ENCODE results near the gene TENM4.

- no peak for TF ChIP-seq POLR2A (IDR thresholded peaks at IDR 0.05)
- TF ChIP-seq POLR2AphosphoS5 (IDR thresholded peaks at IDR 0.05): no peak
- TF ChIP-seq, protein P1, sequence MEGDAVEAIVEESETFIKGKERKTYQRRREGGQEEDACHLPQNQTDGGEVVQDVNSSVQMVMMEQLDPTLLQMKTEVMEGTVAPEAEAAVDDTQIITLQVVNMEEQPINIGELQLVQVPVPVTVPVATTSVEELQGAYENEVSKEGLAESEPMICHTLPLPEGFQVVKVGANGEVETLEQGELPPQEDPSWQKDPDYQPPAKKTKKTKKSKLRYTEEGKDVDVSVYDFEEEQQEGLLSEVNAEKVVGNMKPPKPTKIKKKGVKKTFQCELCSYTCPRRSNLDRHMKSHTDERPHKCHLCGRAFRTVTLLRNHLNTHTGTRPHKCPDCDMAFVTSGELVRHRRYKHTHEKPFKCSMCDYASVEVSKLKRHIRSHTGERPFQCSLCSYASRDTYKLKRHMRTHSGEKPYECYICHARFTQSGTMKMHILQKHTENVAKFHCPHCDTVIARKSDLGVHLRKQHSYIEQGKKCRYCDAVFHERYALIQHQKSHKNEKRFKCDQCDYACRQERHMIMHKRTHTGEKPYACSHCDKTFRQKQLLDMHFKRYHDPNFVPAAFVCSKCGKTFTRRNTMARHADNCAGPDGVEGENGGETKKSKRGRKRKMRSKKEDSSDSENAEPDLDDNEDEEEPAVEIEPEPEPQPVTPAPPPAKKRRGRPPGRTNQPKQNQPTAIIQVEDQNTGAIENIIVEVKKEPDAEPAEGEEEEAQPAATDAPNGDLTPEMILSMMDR (IDR thresholded peaks at IDR 0.05): no peak
These were observed 749.6 kb downstream of the TENM4 start for GRCh38 chr11:78691215-78691614.
